Heart left ventricle (tissue), 16 donors: ENCODE data around the gene TMEM198. TPM values are rescaled to one million over a fixed set of nuclear protein-coding genes. Genes with fewer than 3 reads are reported as not detected.

Source experiments
- ATAC-seq, 4 donors: fragments of 200-7000 bp; cut with Tn5 transposase; one replicate each; pipeline ENCODE4 v1.9.1; 2020 to 2022; ENCODE audit warnings: moderate library complexity in 4 of 4, mild to moderate bottlenecking in 3 of 4, moderate number of reproducible peaks in 1 of 4
- DNase-seq, 5 donors: peaks; one replicate each; pipeline ENCODE4 v3.0.0-alpha.2; 2020
- H3K27ac ChIP-seq, 12 donors: fragments of 200-600 bp; sonication (generic) in 4 of 12; one replicate each; pipeline versions ENCODE4 v1.5.0 to v1.8.0; 2016 to 2022; ENCODE audit warnings: mild to moderate bottlenecking in 2 of 12
- H3K27me3 ChIP-seq, 9 donors: fragments of 200-600 bp; sonication (generic) in 2 of 9; one replicate each; pipeline versions ENCODE4 v1.5.1 to v1.8.0; 2016 to 2022; ENCODE audit warnings: mild to moderate bottlenecking in 3 of 9
- H3K36me3 ChIP-seq, 9 donors: fragments of 200-600 bp; sonication (generic) in 2 of 9; one replicate each; pipeline versions ENCODE4 v1.5.0 to v1.8.0; 2018 to 2022; ENCODE audit warnings: mild to moderate bottlenecking in 2 of 9
- H3K4me1 ChIP-seq, 12 donors: fragments of 200-600 bp; sonication (generic) in 4 of 12; one replicate each; pipeline versions ENCODE4 v1.5.0 to v1.8.0; 2016 to 2022; ENCODE audit warnings: mild to moderate bottlenecking in 3 of 12
- H3K4me3 ChIP-seq, 12 donors: fragments of 200-600 bp; sonication (generic) in 4 of 12; one replicate each; pipeline versions ENCODE4 v1.5.0 to v1.8.0; 2017 to 2022; ENCODE audit warnings: mild to moderate bottlenecking in 9 of 12, moderate library complexity in 4 of 12
- H3K9me3 ChIP-seq, 12 donors: fragments of 200-600 bp; sonication (generic) in 4 of 12; one replicate each; pipeline versions ENCODE4 v1.5.0 to v1.8.0; 2016 to 2022; ENCODE audit warnings: mild to moderate bottlenecking in 1 of 12
- POLR2A ChIP-seq, 2 donors: fragments of 450-650 bp; IDR thresholded peaks; one replicate each; pipeline ENCODE4 v1.6.1; 2017; ENCODE audit warnings: antibody characterized with exemption in 2 of 2, mild to moderate bottlenecking in 2 of 2, moderate library complexity in 2 of 2
- WGBS, 4 donors: extraction: QIAGEN DNeasy Blood & Tissue Kit in 2 of 4; methylation state at CpG; one replicate each; pipeline versions ENCODE4 v1.1.5 to v1.1.7; 2013 to 2018; 5-methylcytosine and 5-hydroxymethylcytosine counted together
- intact Hi-C, 10 donors: fragments of 100-400 bp; cut with DNase I; formaldehyde crosslinking; loops; one replicate each; pipeline versions ENCODE4 v1.11.1 to v1.14.2; 2022
- polyA plus RNA-seq, 2 donors: library from polyadenylated mRNA; stranded (reverse); fragments of 200-250 nt; gene quantifications; one replicate each; pipeline ENCODE4 v1.2.3, GENCODE V29; 2013
- total RNA-seq, 9 donors: library from RNA; depleted of rRNA in 2 of 9; stranded (reverse); fragments of >200 nt in 2 of 9; fragmentation: NEBNext Ultra II Directional in 3 of 9; extraction: Animal tissue kit (Norgen Biotek cat#: 25700) in 3 of 9; gene quantifications; one replicate each; pipeline versions ENCODE4 v1.1.0 to v1.2.4, GENCODE V29; 2016 to 2023
- TF ChIP-seq, protein P1 (sequence below), 12 donors: fragments of 200-600 bp; sonication (generic) in 4 of 12; IDR thresholded peaks; one replicate each; pipeline versions ENCODE4 v1.5.0 to v1.8.0; 2018 to 2022; ENCODE audit warnings: antibody characterized with exemption in 12 of 12, mild to moderate bottlenecking in 5 of 12
- donor health status: ischemic (EF 13 %, LVEDD 7.1; RV severe dilation, severe dysfunction).
- donor health status: healthy with polysubstance abuse.
- donor health status: DM: no; HTN: yes; CAD: no.
- donor health status: DM: no; HTN: no; CAD: no.
- donor health status: ischemic (EF 25% LVEDD 6.9; RV normal size, moderate dysfunction).
- donor health status: ischemic (EF 25% LVEDD 5.7; RV mildly dilated, moderate dysfunction).
- donor health status: healthy.
- donor health status: DM: yes; HTN: yes; CAD: no.
- donor health status: ischemic (EF 35%, LVEDD 5.7; RV mildly dilated, moderate dysfunction).
- donor health status: nonischemic (EF 11% LVEDD 7.7; RV severe dilation, severe dysfunction).
- donor health status: DM: yes; HTN: yes; CAD: no.
- donor health status: PGD.
- donor health status: ischemic (EF 29% LVEDD 5.4; RV normal size, mild dysfunction).
- donor health status: nonischemic (EF 23%, LVEDD 6.1; RV moderate dilation, normal function).

The TMEM198 gene
- total and polyA plus RNA-seq, 11 donors: 0.65 to 10.2 (median 2.3) TPM

DNA sequence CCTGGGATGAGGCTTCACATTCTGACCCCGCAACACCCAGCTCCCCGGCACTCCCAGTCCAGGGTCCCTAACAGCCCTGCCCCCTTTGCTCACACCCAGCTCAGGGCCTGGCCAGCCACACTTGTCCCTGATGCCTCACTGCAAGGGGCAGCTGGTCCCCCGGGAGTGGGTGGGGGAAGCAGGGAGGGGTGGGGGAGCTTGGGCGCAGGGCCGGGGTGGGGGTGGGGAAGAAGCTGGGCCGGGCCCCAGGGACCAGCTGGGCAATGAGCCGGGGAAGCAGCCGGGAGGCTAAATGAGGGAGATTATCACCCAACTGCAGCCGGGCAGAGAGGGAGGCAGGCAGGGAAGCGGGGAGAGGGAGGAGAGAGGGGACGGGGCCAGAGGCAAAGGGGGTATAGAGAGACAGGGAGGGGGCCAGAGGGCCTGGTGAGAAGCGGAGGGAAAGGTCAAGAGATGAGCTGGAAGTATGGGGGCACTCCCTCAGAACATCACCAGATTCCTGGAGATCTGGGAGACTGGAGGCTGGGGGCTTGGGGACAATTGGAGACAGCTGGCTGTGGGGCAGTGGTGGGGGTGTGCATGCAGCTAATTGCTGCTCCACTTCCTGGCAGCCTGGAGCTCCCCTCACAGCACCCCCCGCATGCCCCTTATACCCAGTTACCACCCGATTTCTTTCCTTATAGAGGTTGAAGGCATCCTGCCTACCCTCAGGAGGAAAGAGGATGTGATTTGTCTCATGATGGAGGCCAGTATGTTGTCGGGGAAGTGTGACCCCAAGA is 32.1 kb upstream of the TMEM198 start:
- DNase-seq (no peak), ATAC-seq (no peak)
- TF ChIP-seq POLR2A (IDR thresholded peaks at IDR 0.05): no peak
- TF ChIP-seq, protein P1, sequence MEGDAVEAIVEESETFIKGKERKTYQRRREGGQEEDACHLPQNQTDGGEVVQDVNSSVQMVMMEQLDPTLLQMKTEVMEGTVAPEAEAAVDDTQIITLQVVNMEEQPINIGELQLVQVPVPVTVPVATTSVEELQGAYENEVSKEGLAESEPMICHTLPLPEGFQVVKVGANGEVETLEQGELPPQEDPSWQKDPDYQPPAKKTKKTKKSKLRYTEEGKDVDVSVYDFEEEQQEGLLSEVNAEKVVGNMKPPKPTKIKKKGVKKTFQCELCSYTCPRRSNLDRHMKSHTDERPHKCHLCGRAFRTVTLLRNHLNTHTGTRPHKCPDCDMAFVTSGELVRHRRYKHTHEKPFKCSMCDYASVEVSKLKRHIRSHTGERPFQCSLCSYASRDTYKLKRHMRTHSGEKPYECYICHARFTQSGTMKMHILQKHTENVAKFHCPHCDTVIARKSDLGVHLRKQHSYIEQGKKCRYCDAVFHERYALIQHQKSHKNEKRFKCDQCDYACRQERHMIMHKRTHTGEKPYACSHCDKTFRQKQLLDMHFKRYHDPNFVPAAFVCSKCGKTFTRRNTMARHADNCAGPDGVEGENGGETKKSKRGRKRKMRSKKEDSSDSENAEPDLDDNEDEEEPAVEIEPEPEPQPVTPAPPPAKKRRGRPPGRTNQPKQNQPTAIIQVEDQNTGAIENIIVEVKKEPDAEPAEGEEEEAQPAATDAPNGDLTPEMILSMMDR (IDR thresholded peaks at IDR 0.05): no peak
- Histone ChIP-seq H3K4me3 (no peak overlapping the region), H3K9me3 (no peaks in the 10 kb centered on the region), H3K36me3 (peaks cover 0 to 5% (median 1%) of the 10 kb centered on the region in 9 donors), H3K27me3 (peaks cover 0 to 59% (median 32%) of the 10 kb centered on the region in 9 donors), H3K4me1 (peaks cover 0 to 59% (median 23%) of the 10 kb centered on the region in 12 donors), H3K27ac (no peak overlapping the region)
- WGBS, 4 donors: 40 to 61% (median 46%) methylated on average over 15 of the region's 15 CpGs
- intact Hi-C loops: no loop called here

GRCh38 chr2:219512524-219513216 is 31.2 kb upstream of the TMEM198 start:
- WGBS, 4 donors: 37 to 61% (median 42%) methylated on average over 16 of the region's 16 CpGs
- peaks cover 0 to 52% (median 23%) of the 10 kb centered on the region in 12 donors for H3K4me1 ChIP-seq
- ATAC-seq (no peak), DNase-seq (no peak)
- H3K4me3 ChIP-seq: no peak overlapping the region
- H3K9me3 ChIP-seq: no peaks in the 10 kb centered on the region
- H3K27me3 ChIP-seq: peaks cover 0 to 62% (median 36%) of the 10 kb centered on the region in 9 donors
- intact Hi-C loops: no loop called here
- TF ChIP-seq, protein P1 (IDR thresholded peaks at IDR 0.05): no peak
- no peak for TF ChIP-seq POLR2A (IDR thresholded peaks at IDR 0.05)
- no peaks in the 10 kb centered on the region for H3K36me3 ChIP-seq
- H3K27ac ChIP-seq: no peak overlapping the region

- ATAC-seq: no peak
- intact Hi-C loops: no loop called here
- no peak overlapping the region for H3K4me3 ChIP-seq
- peaks cover 0 to 66% (median 36%) of the 10 kb centered on the region in 9 donors for H3K27me3 ChIP-seq
- WGBS, 4 donors: 14 to 32% (median 25%) methylated on average over 3 to 4 of the region's 4 CpGs
- H3K4me1 ChIP-seq: peaks cover 0 to 41% (median 21%) of the 10 kb centered on the region in 12 donors
- H3K27ac ChIP-seq: no peak overlapping the region
- H3K9me3 ChIP-seq: no peaks in the 10 kb centered on the region
- TF ChIP-seq POLR2A (IDR thresholded peaks at IDR 0.05): no peak
- TF ChIP-seq, protein P1 (IDR thresholded peaks at IDR 0.05): no peak
- no peaks in the 10 kb centered on the region for H3K36me3 ChIP-seq
- no peak for DNase-seq
Measured at GRCh38 chr2:219513787-219514186, 30.0 kb upstream of the TMEM198 start.

DNA sequence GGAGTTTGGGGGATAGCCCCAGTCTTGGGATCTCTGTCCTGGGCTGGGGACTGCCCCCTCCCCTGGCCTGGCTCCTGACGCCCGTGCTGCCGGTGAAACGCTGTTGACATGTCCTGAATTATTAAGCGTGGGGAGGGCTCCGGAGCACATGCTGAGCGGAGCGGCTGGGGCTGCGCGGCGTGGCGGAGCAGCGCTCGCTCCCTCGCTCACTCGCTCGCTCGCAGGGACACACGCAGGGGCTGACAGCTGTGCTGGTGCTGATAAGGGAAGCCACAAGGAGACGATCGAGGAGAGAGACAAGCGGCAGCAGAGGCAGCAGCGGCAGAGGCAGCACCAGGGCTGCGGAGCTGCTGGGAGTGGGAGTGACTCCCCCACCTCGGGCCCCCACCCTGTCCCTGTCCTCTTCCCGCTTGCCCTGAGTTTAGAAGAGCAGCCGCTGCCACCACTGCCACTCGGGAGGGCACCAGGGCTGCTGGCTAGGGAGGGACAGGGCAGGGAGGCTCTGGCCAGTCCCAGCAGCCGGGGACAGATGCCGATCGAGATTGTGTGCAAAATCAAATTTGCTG is 29.5 kb upstream of the TMEM198 start, which contains the start of gene ASIC4:
Gene ASIC4 (plus strand): TSS at position 287 of the 566 bp plus-strand sequence. CDS start 243 bp downstream, at position 530.
- H3K27me3 ChIP-seq: peaks cover 0 to 66% (median 36%) of the 10 kb centered on the region in 9 donors
- TF ChIP-seq, protein P1 (IDR thresholded peaks at IDR 0.05): no peak
- TF ChIP-seq POLR2A (IDR thresholded peaks at IDR 0.05): no peak
- 4 to 7% (median 5%) methylated on average over 19 to 31 of the region's 31 CpGs for WGBS, 4 donors
- H3K9me3 ChIP-seq: no peaks in the 10 kb centered on the region
- DNase-seq: no peak
- H3K27ac ChIP-seq: no peak within 1 kb of the TSS
- H3K4me1 ChIP-seq: peaks cover 0 to 36% (median 16%) of the 10 kb centered on the region in 12 donors
- intact Hi-C loops: no loop called here
- peak within 1 kb of the TSS in 1 of 12 donors; percentile 5 for H3K4me3 ChIP-seq
- no peaks in the 10 kb centered on the region for H3K36me3 ChIP-seq
- ATAC-seq: peak in 2 of 4 donors; percentile 13 to 16
